Measurements from ENCODE around the gene CDH22. TPM values are rescaled to one million over a fixed set of nuclear protein-coding genes. Genes with fewer than 3 reads are reported as not detected.

Gene CDH22
- total RNA-seq, 3 donors from 2014 or later, result 0.15 to 0.66 (median 0.16) TPM

GRCh38 chr20:46232539-46232938 lies 75.8 kb downstream of the CDH22 start:
- Histone ChIP-seq H3K9me3 (no peaks in the 10 kb centered on the region), H3K4me3 (no peak overlapping the region), H3K27me3 (peaks cover 0 to 17% of the 10 kb centered on the region in 2 donors), H3K27ac (no peak overlapping the region), H3K4me1 (no peaks in the 10 kb centered on the region), H3K36me3 (no peaks in the 10 kb centered on the region)
- intact Hi-C loops (cut with DNase I; ENCODE audit: low total_unique reads), result no loop called here
- no peak for TF ChIP-seq POLR2A (IDR thresholded peaks at IDR 0.05)
- TF ChIP-seq, protein P1, sequence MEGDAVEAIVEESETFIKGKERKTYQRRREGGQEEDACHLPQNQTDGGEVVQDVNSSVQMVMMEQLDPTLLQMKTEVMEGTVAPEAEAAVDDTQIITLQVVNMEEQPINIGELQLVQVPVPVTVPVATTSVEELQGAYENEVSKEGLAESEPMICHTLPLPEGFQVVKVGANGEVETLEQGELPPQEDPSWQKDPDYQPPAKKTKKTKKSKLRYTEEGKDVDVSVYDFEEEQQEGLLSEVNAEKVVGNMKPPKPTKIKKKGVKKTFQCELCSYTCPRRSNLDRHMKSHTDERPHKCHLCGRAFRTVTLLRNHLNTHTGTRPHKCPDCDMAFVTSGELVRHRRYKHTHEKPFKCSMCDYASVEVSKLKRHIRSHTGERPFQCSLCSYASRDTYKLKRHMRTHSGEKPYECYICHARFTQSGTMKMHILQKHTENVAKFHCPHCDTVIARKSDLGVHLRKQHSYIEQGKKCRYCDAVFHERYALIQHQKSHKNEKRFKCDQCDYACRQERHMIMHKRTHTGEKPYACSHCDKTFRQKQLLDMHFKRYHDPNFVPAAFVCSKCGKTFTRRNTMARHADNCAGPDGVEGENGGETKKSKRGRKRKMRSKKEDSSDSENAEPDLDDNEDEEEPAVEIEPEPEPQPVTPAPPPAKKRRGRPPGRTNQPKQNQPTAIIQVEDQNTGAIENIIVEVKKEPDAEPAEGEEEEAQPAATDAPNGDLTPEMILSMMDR (IDR thresholded peaks at IDR 0.05), result no peak
- TF ChIP-seq POLR2AphosphoS5 (IDR thresholded peaks at IDR 0.05), result no peak
- DNase-seq (ENCODE audit: low spot score in 2 of 2), result no peak

GRCh38 chr20:46230801-46231282 lies 77.5 kb downstream of the CDH22 start:
- peaks cover 0 to 24% of the 10 kb centered on the region in 2 donors for H3K27me3 ChIP-seq
- TF ChIP-seq, protein P1 (IDR thresholded peaks at IDR 0.05), result no peak
- no peak for TF ChIP-seq POLR2AphosphoS5 (IDR thresholded peaks at IDR 0.05)

GRCh38 chr20:46230106-46230491 lies 78.2 kb downstream of the CDH22 start:
- H3K36me3 ChIP-seq, result no peaks in the 10 kb centered on the region
- no peaks in the 10 kb centered on the region for H3K9me3 ChIP-seq
- intact Hi-C loops (cut with DNase I; ENCODE audit: low total_unique reads), result no loop called here
- DNase-seq (ENCODE audit: low spot score in 2 of 2), result no peak
- no peaks in the 10 kb centered on the region for H3K4me1 ChIP-seq
- H3K27ac ChIP-seq, result no peak overlapping the region
- no peak overlapping the region for H3K4me3 ChIP-seq
- H3K27me3 ChIP-seq, result peaks cover 0 to 24% of the 10 kb centered on the region in 2 donors
- TF ChIP-seq, protein P1 (IDR thresholded peaks at IDR 0.05), result no peak
- TF ChIP-seq POLR2A (IDR thresholded peaks at IDR 0.05), result no peak
- TF ChIP-seq POLR2AphosphoS5 (IDR thresholded peaks at IDR 0.05), result no peak

More at GRCh38 chr20:46230801-46231282, 77.5 kb downstream of the CDH22 start:
- Histone ChIP-seq H3K4me3 (no peak overlapping the region), H3K4me1 (no peaks in the 10 kb centered on the region), H3K27ac (no peak overlapping the region), H3K9me3 (no peaks in the 10 kb centered on the region), H3K36me3 (no peaks in the 10 kb centered on the region)
- no peak for DNase-seq (ENCODE audit: low spot score in 2 of 2)
- intact Hi-C loops (cut with DNase I; ENCODE audit: low total_unique reads), result no loop called here

DNA sequence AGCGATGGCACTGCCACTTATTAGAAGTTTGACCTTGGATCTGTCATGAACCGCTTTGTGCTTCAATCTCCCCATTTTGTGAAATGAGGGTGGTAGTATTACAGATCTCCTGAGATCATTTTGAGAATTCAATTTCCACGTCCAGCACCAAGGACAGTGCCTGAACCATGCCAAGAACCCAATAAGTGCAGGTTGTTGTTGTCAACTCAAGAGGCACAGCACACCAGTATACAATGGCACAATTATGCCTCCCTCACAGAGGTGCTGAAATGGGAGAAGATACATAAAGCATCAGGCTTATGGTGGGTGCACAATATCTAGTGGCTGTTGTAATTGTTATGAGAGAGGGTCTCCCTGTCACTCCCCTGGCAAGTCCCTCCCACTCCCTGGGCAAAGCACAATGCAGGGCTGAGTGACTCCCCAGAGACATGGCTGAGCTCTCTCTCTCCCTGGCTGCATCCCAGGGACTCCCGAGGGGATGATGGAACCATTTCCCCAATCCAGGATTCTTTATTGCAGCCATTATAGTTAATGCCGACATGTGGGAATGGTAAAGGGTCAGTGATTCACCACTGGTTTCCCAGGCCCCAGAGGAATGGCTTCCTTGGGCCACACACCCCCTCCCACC lies 78.7 kb downstream of the CDH22 start:
- intact Hi-C loops (cut with DNase I; ENCODE audit: low total_unique reads), result no loop called here
- no peaks in the 10 kb centered on the region for H3K4me1 ChIP-seq
- DNase-seq (ENCODE audit: low spot score in 2 of 2), result no peak
- no peaks in the 10 kb centered on the region for H3K9me3 ChIP-seq
- peaks cover 0 to 27% of the 10 kb centered on the region in 2 donors for H3K27me3 ChIP-seq
- TF ChIP-seq POLR2AphosphoS5 (IDR thresholded peaks at IDR 0.05) (no peak), POLR2A (IDR thresholded peaks at IDR 0.05) (no peak)
- TF ChIP-seq, protein P1 (IDR thresholded peaks at IDR 0.05), result no peak
- no peaks in the 10 kb centered on the region for H3K36me3 ChIP-seq
- no peak overlapping the region for H3K27ac ChIP-seq
- H3K4me3 ChIP-seq, result no peak overlapping the region

DNA sequence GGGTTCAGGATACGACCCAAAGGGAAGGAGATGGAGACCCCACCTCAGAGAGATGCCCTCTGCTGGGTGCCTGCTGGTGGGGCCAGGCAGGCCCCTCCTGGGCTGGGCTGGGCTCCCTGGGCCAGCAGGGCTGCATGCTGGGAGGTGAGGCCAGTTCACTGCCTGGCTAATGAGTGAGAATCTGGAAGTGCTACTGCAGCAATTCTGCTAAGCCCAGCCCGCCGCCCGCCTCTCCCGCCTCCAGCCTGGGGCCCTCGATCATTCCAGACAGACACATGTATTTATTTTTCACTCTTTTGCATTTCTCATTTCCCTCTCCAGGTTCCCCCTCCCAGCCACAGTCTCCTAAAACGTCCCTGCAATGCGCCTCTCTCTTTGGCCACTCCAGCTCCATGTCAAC lies 79.6 kb downstream of the CDH22 start:
- Histone ChIP-seq H3K4me3 (no peak overlapping the region), H3K27me3 (peaks cover 0 to 28% of the 10 kb centered on the region in 2 donors), H3K4me1 (no peaks in the 10 kb centered on the region), H3K36me3 (no peaks in the 10 kb centered on the region), H3K27ac (no peak overlapping the region), H3K9me3 (no peaks in the 10 kb centered on the region)
- no peak for DNase-seq (ENCODE audit: low spot score in 2 of 2)
- intact Hi-C loops (cut with DNase I; ENCODE audit: low total_unique reads), result no loop called here
- TF ChIP-seq POLR2AphosphoS5 (IDR thresholded peaks at IDR 0.05), result no peak
- TF ChIP-seq POLR2A (IDR thresholded peaks at IDR 0.05), result no peak
- TF ChIP-seq, protein P1 (IDR thresholded peaks at IDR 0.05), result no peak
